NCI-H748 (cell line): ENCODE results near the gene GJB5.

Experiments used
- DNase-seq: peaks from one replicate; lab custom pipeline; 2025; ENCODE audit not compliant: unreplicated experiment; lab: John Stamatoyannopoulos, UW

Gene GJB5

GRCh38 chr1:34792868-34793727 lies 38.3 kb downstream of the GJB5 start, which contains the start of gene GJA4:
Gene GJA4 (plus strand): TSS chr1:34792999. CDS start chr1:34794214, 1,215 bp downstream.
- peak; percentile 38 for DNase-seq

- no peak for DNase-seq
Observed at GRCh38 chr1:34794001-34794789, 39.3 kb downstream of the GJB5 start.

- DNase-seq: no peak
Observed at GRCh38 chr1:34794790-34795180, 39.9 kb downstream of the GJB5 start.

- DNase-seq: no peak
Observed at GRCh38 chr1:34795916-34796315, 41.1 kb downstream of the GJB5 start.

GRCh38 chr1:34796990-34797389 lies 42.1 kb downstream of the GJB5 start:
- no peak for DNase-seq

- DNase-seq: no peak
Observed at GRCh38 chr1:34800214-34800613, 45.4 kb downstream of the GJB5 start.

- no peak for DNase-seq
Observed at GRCh38 chr1:34803770-34804169, 48.9 kb downstream of the GJB5 start.

- no peak for DNase-seq
Observed at GRCh38 chr1:34806396-34806795, 51.5 kb downstream of the GJB5 start.
